ENCODE results near the gene RPS23.

Gene RPS23

GRCh38 chr5:82244854-82245635 lies 33.1 kb downstream of the RPS23 start:
- no peaks in the 10 kb centered on the region for H4K20me1 ChIP-seq (ENCODE audit: low read depth, low read length)
- no peak overlapping the region for H3K4me3 ChIP-seq (ENCODE audit: insufficient read depth, low read length, poor library complexity, severe bottlenecking)
- no peaks in the 10 kb centered on the region for H3K27me3 ChIP-seq (ENCODE audit: low read length)
- H3K36me3 ChIP-seq (ENCODE audit: low read length) = no peaks in the 10 kb centered on the region
- H3K4me2 ChIP-seq (ENCODE audit: low read depth, low read length, poor library complexity, severe bottlenecking) = no peak overlapping the region
- no peak overlapping the region for H3K9ac ChIP-seq (ENCODE audit: low read length)
- no peaks in the 10 kb centered on the region for H3K9me3 ChIP-seq (ENCODE audit: insufficient read depth, low read length)
- no peaks in the 10 kb centered on the region for H3F3A ChIP-seq (ENCODE audit: insufficient read depth)
- no peak overlapping the region for H2AFZ ChIP-seq (ENCODE audit: low read depth, low read length, severe bottlenecking)
- TF ChIP-seq CTCF (IDR thresholded peaks at IDR 0.05; ENCODE audit: insufficient read depth, low read length, poor library complexity, severe bottlenecking) (no peak), EZH2phosphoT487 (conservative IDR thresholded peaks at IDR 0.05; ENCODE audit: low read length) (no peak)
- H3K27ac ChIP-seq (ENCODE audit: low read depth, low read length) = no peak overlapping the region
- no peaks in the 10 kb centered on the region for H3K79me2 ChIP-seq (ENCODE audit: insufficient read depth, low read length)
- no peaks in the 10 kb centered on the region for H3K9me2 ChIP-seq (replicated peaks; ENCODE audit: insufficient read depth, low read length)

- Histone ChIP-seq H3K4me2 (ENCODE audit: low read depth, low read length, poor library complexity, severe bottlenecking) (no peak overlapping the region), H2AFZ (ENCODE audit: low read depth, low read length, severe bottlenecking) (no peak overlapping the region), H3K27ac (ENCODE audit: low read depth, low read length) (no peak overlapping the region), H3F3A (ENCODE audit: insufficient read depth) (no peaks in the 10 kb centered on the region), H3K9me3 (ENCODE audit: insufficient read depth, low read length) (no peaks in the 10 kb centered on the region), H3K9me2 (replicated peaks; ENCODE audit: insufficient read depth, low read length) (no peaks in the 10 kb centered on the region), H3K4me3 (ENCODE audit: insufficient read depth, low read length, poor library complexity, severe bottlenecking) (no peak overlapping the region), H3K9ac (ENCODE audit: low read length) (no peak overlapping the region), H3K27me3 (ENCODE audit: low read length) (no peaks in the 10 kb centered on the region), H3K79me2 (ENCODE audit: insufficient read depth, low read length) (no peaks in the 10 kb centered on the region), H3K36me3 (ENCODE audit: low read length) (no peaks in the 10 kb centered on the region), H4K20me1 (ENCODE audit: low read depth, low read length) (no peaks in the 10 kb centered on the region)
- TF ChIP-seq EZH2phosphoT487 (conservative IDR thresholded peaks at IDR 0.05; ENCODE audit: low read length) = no peak
- TF ChIP-seq CTCF (IDR thresholded peaks at IDR 0.05; ENCODE audit: insufficient read depth, low read length, poor library complexity, severe bottlenecking) = no peak
Measured at GRCh38 chr5:82244151-82244550, 34.0 kb downstream of the RPS23 start.

DNA sequence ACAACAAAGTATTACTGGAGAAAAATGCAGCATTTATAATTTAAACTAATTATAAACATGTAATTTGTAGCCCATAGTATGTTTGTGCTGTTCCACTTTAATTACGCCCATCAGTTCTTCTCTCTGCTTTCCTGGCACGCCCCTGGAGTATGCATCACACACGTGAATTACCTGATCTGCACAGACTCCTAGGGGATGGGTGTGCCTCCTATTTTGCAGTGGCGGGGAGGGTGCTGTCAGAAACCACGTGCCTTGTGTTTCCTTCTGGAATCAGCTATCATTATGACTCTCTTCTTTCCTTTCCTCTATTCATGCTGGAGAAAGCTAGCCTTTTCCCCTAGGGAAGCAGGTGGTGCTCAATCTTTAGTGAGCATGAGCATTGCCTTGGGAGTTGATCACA lies 43.3 kb downstream of the RPS23 start:
- no peak for TF ChIP-seq CTCF (IDR thresholded peaks at IDR 0.05; ENCODE audit: insufficient read depth, low read length, poor library complexity, severe bottlenecking)
- Histone ChIP-seq H3K79me2 (ENCODE audit: insufficient read depth, low read length) (no peaks in the 10 kb centered on the region), H3K27ac (ENCODE audit: low read depth, low read length) (no peak overlapping the region), H3K9me3 (ENCODE audit: insufficient read depth, low read length) (no peaks in the 10 kb centered on the region), H3K4me3 (ENCODE audit: insufficient read depth, low read length, poor library complexity, severe bottlenecking) (no peak overlapping the region), H3K9me2 (replicated peaks; ENCODE audit: insufficient read depth, low read length) (no peaks in the 10 kb centered on the region), H4K20me1 (ENCODE audit: low read depth, low read length) (no peaks in the 10 kb centered on the region), H2AFZ (ENCODE audit: low read depth, low read length, severe bottlenecking) (no peak overlapping the region), H3K9ac (ENCODE audit: low read length) (no peak overlapping the region), H3K4me2 (ENCODE audit: low read depth, low read length, poor library complexity, severe bottlenecking) (no peak overlapping the region), H3K27me3 (ENCODE audit: low read length) (no peaks in the 10 kb centered on the region), H3F3A (ENCODE audit: insufficient read depth) (no peaks in the 10 kb centered on the region), H3K36me3 (ENCODE audit: low read length) (no peaks in the 10 kb centered on the region)

Data from SU-DHL-6 (cell line).